ENCODE results near the gene CDC42BPG. TPM values are rescaled to one million over a fixed set of nuclear protein-coding genes. Genes with fewer than 3 reads are reported as not detected.

CDC42BPG gene
- total RNA-seq, 1 experiment from 2014 or later = 30.1 TPM

- Histone ChIP-seq H3K79me2 (ENCODE audit: insufficient read depth, low read length) (no peaks in the 10 kb centered on the region), H3K36me3 (ENCODE audit: control insufficient read depth in 1 of 2, insufficient read depth in 2 of 2, low read length in 2 of 2) (peaks cover 10 to 14% of the 10 kb centered on the region in 2 experiments; a peak in 2 of 4 replicates), H2AFZ (ENCODE audit: low read depth, low read length, poor library complexity, severe bottlenecking) (no peak overlapping the region), H3K9me3 (ENCODE audit: control insufficient read depth in 1 of 2, insufficient read depth in 1 of 2, low read depth in 1 of 2, low read length in 2 of 2) (no peaks in the 10 kb centered on the region), H3K4me2 (ENCODE audit: low read length) (no peak overlapping the region), H4K20me1 (ENCODE audit: insufficient read depth) (no peaks in the 10 kb centered on the region), H3K4me1 (ENCODE audit: control insufficient read depth in 1 of 2, insufficient read depth in 2 of 2, low read length in 2 of 2) (peaks cover 12 to 16% of the 10 kb centered on the region in 2 experiments), H3K27ac (ENCODE audit: low read depth, low read length) (no peak overlapping the region), H3K9ac (ENCODE audit: low read length) (no peak overlapping the region), H3K9me2 (ENCODE audit: insufficient read depth) (no peaks in the 10 kb centered on the region), H3K27me3 (ENCODE audit: insufficient read depth, low read length) (no peaks in the 10 kb centered on the region), H3K4me3 (replicated peaks in 1 of 2; ENCODE audit: low read depth in 1 of 2, low read length in 2 of 2) (no peak overlapping the region)
- TF ChIP-seq ZFX (IDR thresholded peaks at IDR 0.05) = no peak
- no peak for TF ChIP-seq ATF3 (IDR thresholded peaks at IDR 0.05)
- no peak for TF ChIP-seq REST (IDR thresholded peaks at IDR 0.05; ENCODE audit: low read depth)
- TF ChIP-seq SRF (IDR thresholded peaks at IDR 0.05; ENCODE audit: low read depth) = no peak
- TF ChIP-seq SP1 (IDR thresholded peaks at IDR 0.05; ENCODE audit: low read depth) = no peak
- no peak for TF ChIP-seq ZNF274 (IDR thresholded peaks at IDR 0.05; ENCODE audit: low read depth, low read length)
- TF ChIP-seq MAX (IDR thresholded peaks at IDR 0.05) = no peak
- no peak for TF ChIP-seq POLR2AphosphoS5 (IDR thresholded peaks at IDR 0.05; ENCODE audit: low read depth, low read length)
- no peak for TF ChIP-seq SIN3A (IDR thresholded peaks at IDR 0.05; ENCODE audit: low read depth)
- no peak for TF ChIP-seq YY1 (IDR thresholded peaks at IDR 0.05; ENCODE audit: extremely low read depth, insufficient replicate concordance, low read depth, low read length)
- no peak for TF ChIP-seq EGR1 (IDR thresholded peaks at IDR 0.05; ENCODE audit: low read depth)
- no peak for TF ChIP-seq CTCF (IDR thresholded peaks at IDR 0.05 in 2 of 3, conservative IDR thresholded peaks at IDR 0.05 in 1 of 3; ENCODE audit: borderline replicate concordance in 1 of 3, insufficient read depth in 1 of 3, low read depth in 2 of 3, low read length in 2 of 3)
- TF ChIP-seq ELF1 (IDR thresholded peaks at IDR 0.05; ENCODE audit: borderline replicate concordance, low read depth) = no peak
- TF ChIP-seq TCF7L2 (IDR thresholded peaks at IDR 0.05; ENCODE audit: borderline replicate concordance, extremely low read depth, insufficient read depth, insufficient read length) = no peak
- intact Hi-C loops (cut with micrococcal nuclease) = no loop called here
- no peak for DNase-seq (ENCODE audit: low read depth, low spot score)
- no peak for ATAC-seq
- ChIA-PET POLR2A (no interaction called here), RAD21 (ENCODE audit: low non-redundant PET in 1 of 2, low total read pairs in 2 of 2, uncharacterized antibody in 2 of 2, unreplicated experiment in 2 of 2) (no interaction called here), CTCF (no interaction called here)
- no TSS peak for BruUV-seq (replicated peaks)
Measured at GRCh38 chr11:64832467-64833197, 11.8 kb downstream of the CDC42BPG start.
